Medulla oblongata (tissue), 1 donor: ENCODE measurements around the gene PPP2CA.

Experiments used
- DNase-seq: peaks from one replicate; pipeline ENCODE4 v3.0.0-alpha.2; 2015; ENCODE audit errors: extremely low spot score

Gene PPP2CA

GRCh38 chr5:134148986-134149539, 76.8 kb downstream of the PPP2CA start:
- DNase-seq = no peak

DNA sequence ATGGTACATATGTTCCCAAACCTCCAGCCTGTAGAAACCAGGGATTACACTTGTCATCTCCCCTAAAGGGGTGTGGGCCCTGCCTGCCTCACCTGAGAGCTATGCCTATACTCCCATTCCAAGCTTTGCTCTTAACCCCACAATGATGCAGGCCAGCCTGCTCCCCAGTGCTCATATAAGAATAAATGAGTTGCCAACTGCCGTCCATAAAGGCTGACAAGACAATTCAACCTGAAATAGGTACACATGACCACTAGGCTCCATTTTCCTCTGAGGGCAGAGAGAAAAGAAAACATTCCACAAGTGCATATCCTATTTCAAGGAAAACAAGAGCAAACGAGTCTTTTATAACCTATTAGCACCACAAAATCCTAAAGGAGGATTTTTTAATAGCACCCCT, 77.6 kb downstream of the PPP2CA start:
- DNase-seq = no peak

DNA sequence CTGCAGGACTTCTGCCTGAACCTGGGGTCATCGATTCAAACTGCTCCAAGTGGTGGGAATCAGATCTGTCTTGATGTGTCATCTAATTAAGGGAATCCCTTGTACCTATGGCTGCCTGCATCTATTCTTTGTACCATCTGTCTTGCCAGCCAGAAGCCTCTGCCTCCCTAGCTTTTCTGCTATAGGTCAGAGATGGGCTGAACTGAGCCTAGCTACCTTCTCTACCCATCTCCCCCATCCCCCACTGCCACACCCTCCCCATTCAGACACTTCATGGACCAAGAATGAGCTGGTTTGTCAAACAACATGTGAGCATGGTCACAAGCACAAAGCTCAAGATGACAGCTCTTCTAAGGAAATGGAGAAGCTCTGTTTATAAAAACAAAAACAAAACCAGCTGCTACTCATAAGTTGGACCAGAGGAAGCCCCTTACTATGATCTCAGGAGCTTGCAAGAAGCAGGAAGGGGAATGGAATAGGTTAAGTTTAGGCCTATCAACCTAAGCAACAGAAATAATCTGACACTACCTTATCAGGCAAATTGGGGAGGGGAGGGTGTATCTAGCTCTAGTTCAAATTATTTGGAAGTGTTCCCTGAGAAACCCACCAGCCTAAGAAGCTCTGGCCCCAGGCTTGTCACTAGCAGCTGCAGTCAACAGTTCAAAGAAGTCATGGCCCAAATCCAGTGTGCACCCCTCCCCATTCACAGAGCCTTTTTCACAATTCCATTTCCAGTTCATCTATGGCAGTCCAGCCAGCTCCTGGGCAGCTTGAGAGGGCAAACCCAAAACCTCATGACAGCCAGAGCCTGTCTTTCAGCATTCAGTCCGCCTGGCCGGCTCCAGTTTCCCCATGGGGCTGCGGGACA, 79.0 kb downstream of the PPP2CA start:
- peak; percentile 39 for DNase-seq

GRCh38 chr5:134145779-134146581, 79.9 kb downstream of the PPP2CA start:
- DNase-seq = peak; percentile 91

DNA sequence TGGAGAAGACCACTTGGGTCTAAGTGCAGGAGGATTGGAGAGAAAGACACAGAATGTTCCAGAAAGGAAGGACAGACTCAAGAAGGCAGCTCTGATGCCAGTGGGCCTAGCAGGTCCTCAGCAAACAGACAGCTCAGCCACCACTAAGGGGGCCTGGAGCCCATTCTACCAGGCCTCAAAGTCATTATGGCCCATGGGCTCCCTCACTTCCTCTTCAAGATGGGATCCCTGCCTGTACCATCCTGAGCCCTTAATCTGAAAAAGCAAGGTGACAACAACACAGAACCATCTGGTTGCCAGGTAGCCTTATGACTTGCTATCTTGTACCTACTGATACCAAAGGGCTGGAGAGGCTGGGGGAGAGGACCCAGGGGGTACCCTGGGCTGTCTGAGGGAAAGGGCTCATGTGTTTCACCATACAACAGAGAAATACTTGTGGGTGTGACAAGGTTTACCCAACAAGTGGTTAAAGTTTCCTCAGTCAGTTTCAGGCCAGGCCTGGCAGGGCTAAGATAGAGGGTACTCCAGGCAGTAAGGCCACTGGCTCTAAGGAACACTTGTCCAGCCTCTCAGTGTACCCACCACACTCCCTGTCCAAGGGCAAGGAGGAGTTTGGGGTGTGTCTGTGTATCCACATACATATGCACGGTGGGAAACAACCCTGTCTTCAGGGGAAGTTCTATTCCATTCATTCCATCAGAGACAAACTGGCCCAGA, 80.7 kb downstream of the PPP2CA start:
- no peak for DNase-seq
